BJ (cell line): Measurements from ENCODE around the gene ST7. TPM values are rescaled to one million over a fixed set of nuclear protein-coding genes. Genes with fewer than 3 reads are reported as not detected.

ENCODE experiments used
- CTCF ChIA-PET: fragments of 350-600 bp; formaldehyde crosslinking; extraction: SDS; loops from one replicate; lab custom pipeline; 2021; ENCODE audit warnings: antibody characterized with exemption, inconsistent platforms; lab: Yijun Ruan, JAX
- POLR2A ChIA-PET: fragments of 300-600 bp; sonication (Branson Sonifier 250); formaldehyde crosslinking; extraction: SDS; loops from one replicate; lab custom pipeline; 2021; ENCODE audit warnings: antibody characterized with exemption; lab: Charles Lee
- DNase-seq: peaks from one replicate; pipeline ENCODE4 v3.0.0-alpha.2; 2011; ENCODE audit warnings: low read depth
- H3K27me3 ChIP-seq: 2 replicates; pipeline ENCODE4 v1.6.0; 2011; ENCODE audit warnings: low read length; ENCODE audit not compliant: control insufficient read depth, insufficient read depth
- H3K36me3 ChIP-seq: 2 replicates; pipeline ENCODE4 v1.5.1; 2011; ENCODE audit warnings: low read length; ENCODE audit not compliant: control insufficient read depth, insufficient read depth
- H3K4me3 ChIP-seq: 2 replicates; pipeline ENCODE4 v1.5.1; 2011; ENCODE audit warnings: low read depth, mild to moderate bottlenecking, control low read depth, low read length
- polyA plus RNA-seq: library from polyadenylated mRNA; depleted of rRNA; stranded (reverse); fragments of >200 nt; gene quantifications from 2 replicates; pipeline ENCODE4 v1.2.3, GENCODE V29; 2011
- TF ChIP-seq, protein P1 (sequence below): IDR thresholded peaks from 2 replicates; pipeline ENCODE4 v1.5.1; 2011; ENCODE audit warnings: low read depth, mild to moderate bottlenecking, control low read depth, inconsistent platforms, low read length, moderate library complexity; ENCODE audit not compliant: insufficient read depth

Gene ST7
- polyA plus RNA-seq, 1 experiment = 16.0 TPM

DNA sequence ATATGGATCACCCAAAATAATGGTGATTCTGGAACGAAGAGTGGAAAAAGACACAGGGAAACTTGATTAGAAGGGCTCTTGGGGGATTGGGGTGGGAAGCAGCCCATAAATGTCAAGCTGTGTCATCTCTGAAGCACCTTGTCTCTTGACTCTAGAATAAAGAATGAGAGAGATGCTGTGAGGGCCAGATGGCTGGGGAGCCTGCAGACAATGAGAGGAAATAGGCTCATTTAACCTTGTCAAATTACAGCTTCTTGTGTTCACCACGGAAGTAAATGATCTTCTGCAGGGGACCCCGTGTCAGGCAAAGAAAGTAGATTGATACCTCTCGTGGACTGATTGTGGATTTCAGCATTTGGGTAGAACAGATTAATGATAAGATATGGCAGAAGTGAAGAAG is 159.3 kb downstream of the ST7 start:
- TF ChIP-seq, protein P1, sequence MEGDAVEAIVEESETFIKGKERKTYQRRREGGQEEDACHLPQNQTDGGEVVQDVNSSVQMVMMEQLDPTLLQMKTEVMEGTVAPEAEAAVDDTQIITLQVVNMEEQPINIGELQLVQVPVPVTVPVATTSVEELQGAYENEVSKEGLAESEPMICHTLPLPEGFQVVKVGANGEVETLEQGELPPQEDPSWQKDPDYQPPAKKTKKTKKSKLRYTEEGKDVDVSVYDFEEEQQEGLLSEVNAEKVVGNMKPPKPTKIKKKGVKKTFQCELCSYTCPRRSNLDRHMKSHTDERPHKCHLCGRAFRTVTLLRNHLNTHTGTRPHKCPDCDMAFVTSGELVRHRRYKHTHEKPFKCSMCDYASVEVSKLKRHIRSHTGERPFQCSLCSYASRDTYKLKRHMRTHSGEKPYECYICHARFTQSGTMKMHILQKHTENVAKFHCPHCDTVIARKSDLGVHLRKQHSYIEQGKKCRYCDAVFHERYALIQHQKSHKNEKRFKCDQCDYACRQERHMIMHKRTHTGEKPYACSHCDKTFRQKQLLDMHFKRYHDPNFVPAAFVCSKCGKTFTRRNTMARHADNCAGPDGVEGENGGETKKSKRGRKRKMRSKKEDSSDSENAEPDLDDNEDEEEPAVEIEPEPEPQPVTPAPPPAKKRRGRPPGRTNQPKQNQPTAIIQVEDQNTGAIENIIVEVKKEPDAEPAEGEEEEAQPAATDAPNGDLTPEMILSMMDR = no peak
- ChIA-PET POLR2A (no interaction called here), CTCF (interaction anchor here (14.6 kb wide), 1 partner anchor 125 kb away, joined by 200 read pairs; no protein-coding TSS in a partner anchor)
- H3K27me3 ChIP-seq = no peaks in the 10 kb centered on the region
- H3K4me3 ChIP-seq = no peak overlapping the region
- DNase-seq = no peak
- H3K36me3 ChIP-seq = no peaks in the 10 kb centered on the region

- Histone ChIP-seq H3K27me3 (no peaks in the 10 kb centered on the region), H3K4me3 (no peak overlapping the region), H3K36me3 (no peaks in the 10 kb centered on the region)
- ChIA-PET POLR2A (no interaction called here), CTCF (interaction anchor here (14.6 kb wide), 1 partner anchor 126 kb away, joined by 200 read pairs; no protein-coding TSS in a partner anchor)
- TF ChIP-seq, protein P1 = no peak
- no peak for DNase-seq
Observed at GRCh38 chr7:117113871-117114270, 160.6 kb downstream of the ST7 start.

GRCh38 chr7:117114272-117114671 is 161.0 kb downstream of the ST7 start:
- CTCF ChIA-PET = interaction anchor here (1.1 to 14.6 kb wide), 2 partner anchors 13 to 126 kb away, joined by 5 to 200 read pairs; no protein-coding TSS in a partner anchor
- TF ChIP-seq, protein P1 = no peak
- Histone ChIP-seq H3K4me3 (no peak overlapping the region), H3K36me3 (no peaks in the 10 kb centered on the region), H3K27me3 (no peaks in the 10 kb centered on the region)
- no peak for DNase-seq
- POLR2A ChIA-PET = no interaction called here

DNA sequence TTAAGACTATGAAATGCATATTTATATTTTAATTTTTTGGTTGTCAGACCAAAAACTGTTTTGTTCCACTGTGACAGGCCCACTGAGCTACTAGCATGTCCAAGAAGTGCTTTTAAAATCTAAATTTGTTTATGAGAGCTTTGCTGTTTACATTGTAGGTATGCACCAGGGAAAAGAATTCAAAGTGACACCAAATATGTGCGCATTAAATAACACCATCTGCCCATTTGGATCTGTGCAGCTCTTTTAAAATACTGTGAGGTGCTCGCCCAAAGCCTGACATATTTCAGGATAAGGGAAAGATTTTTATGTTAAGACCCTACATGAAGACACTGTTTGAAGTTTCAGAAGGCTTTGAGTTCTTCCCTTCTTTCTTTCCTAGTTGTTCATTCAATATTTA is 162.9 kb downstream of the ST7 start:
- no peaks in the 10 kb centered on the region for H3K36me3 ChIP-seq
- H3K27me3 ChIP-seq = no peaks in the 10 kb centered on the region
- TF ChIP-seq, protein P1 = no peak
- no peak overlapping the region for H3K4me3 ChIP-seq
- CTCF ChIA-PET = interaction anchor here (1.9 to 14.6 kb wide), 2 partner anchors 117 to 128 kb away, joined by 4 to 200 read pairs; no protein-coding TSS in a partner anchor
- no peak for DNase-seq
- POLR2A ChIA-PET = no interaction called here

DNA sequence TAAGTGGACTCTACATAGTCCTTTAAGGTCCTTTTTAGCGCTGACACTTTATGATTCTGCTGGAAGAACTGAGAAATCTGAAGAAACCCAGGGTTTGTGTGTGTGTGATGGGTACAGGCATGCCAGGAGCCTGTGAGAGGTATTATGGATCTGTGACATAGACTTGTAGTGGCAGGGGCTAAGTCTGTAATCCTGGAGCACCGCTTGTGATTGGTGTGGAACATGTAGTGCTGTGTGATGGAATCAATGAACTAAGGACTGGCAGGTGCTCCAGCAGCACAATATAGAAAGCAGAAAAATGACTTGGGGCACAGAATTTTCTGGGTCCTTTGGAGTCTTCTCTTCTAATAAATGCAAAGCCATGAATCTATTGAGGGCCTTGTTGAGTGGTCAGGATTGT is 163.9 kb downstream of the ST7 start:
- TF ChIP-seq, protein P1 = no peak
- DNase-seq = no peak
- H3K36me3 ChIP-seq = no peaks in the 10 kb centered on the region
- H3K4me3 ChIP-seq = no peak overlapping the region
- ChIA-PET CTCF (interaction anchor here (1.9 to 14.6 kb wide), 3 partner anchors 118 to 187 kb away, joined by 4 to 200 read pairs (median 7); no protein-coding TSS in a partner anchor), POLR2A (no interaction called here)
- H3K27me3 ChIP-seq = no peaks in the 10 kb centered on the region
